Measurements from ENCODE around the gene SERPINB5.

Gene SERPINB5

DNA sequence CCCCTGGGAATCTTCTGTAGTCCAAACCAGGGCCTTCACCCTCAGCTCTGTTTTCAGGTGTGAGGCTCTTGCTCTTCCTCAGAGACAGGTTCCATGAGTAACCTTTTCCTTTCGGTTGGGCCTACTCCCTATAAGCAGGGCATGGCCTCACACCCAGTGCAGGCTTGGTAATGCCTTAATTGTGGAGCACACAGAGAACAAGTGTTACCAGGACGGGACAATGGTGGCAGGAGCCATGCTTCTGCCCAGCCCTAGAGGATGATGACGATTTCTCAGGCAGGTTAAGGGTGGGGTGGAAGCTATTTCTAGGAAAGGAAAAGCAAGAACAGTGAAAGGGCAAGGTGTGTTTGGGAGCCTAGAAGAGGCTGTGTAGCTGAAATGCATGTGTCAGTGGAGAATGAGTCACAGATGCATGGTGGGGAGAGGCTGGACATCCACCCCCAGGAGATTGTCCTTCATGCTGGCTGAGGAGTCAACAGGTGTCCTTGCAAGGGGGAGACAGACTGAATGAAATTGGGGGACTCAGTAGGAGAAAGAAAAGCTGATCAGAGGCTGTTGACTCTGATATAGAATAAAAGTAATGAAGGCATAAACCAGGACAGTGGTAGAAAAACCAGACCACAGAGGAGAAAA is 43.4 kb downstream of the SERPINB5 start:
- in situ Hi-C loops (cut with MboI; ENCODE audit: low sequenced_read_pairs) = no loop called here

DNA sequence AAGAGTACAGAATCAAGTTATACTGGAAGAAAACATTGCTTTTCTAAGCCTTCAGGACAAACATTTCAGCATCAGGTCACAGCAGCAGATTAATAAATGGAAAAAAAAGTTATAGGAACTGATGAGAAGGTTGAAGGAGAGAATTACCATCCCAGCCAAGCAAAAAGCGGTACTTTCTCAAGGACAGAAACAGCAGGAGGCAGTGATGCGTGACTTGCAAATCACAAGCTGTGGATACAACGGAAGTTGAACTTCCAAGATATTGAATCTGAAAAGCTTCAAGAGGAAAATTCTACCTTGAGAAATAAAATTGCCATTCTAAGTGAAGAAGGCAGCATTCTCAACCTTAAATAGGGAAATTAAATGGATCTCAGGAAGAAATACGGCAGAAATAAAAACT is 46.9 kb downstream of the SERPINB5 start:
- in situ Hi-C loops (cut with MboI; ENCODE audit: low sequenced_read_pairs) = no loop called here

DNA sequence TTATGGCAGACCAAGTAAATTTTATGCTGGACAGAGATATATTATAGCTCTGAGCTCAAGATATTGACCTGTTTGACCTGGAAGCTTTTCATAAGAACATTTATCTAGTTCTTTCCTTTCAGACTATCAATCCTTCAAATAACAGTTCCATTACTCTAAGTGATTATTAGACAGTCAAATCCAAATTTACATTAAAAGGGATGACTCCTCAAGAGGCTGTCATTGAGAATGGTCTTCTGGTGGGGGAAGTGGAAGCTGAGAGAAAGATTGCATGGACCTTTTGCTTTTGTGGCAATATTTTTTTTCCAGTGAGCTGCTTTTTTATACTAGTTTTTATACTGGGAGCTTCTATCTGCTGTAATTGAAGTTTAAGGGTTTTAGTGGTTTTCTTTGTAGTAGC is 50.5 kb downstream of the SERPINB5 start:
- in situ Hi-C loops (cut with MboI; ENCODE audit: low sequenced_read_pairs) = no loop called here

DNA sequence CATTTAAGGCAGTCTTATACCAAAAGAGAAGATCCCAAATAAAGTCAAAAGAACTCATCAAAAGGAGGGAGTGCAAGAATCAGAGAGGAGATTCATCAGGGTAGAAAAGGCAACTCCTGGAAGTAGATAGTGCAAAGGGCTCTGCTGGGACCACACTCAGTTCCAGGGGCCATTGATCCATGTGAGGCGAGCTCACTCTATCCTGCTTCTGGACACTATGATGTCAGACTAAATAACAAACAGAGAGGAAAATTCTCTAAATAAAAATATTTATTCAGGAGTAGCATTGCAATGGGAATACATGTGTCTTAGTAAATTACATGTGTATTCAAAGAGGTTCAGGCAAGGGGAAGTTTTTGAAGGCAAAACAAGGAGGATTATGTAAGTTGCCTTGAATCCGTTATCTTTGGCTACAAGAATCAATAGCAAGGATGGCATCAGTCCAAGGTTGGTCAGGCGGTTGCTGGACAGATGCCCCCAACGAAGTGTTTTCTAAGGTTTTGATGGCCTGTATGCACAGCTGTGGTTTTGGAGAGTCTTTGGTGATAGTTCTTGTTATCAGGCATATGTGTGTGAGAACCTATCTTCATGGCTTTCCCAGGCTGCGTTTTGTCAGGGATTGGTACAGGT is 52.2 kb downstream of the SERPINB5 start:
- in situ Hi-C loops (cut with MboI; ENCODE audit: low sequenced_read_pairs) = no loop called here

DNA sequence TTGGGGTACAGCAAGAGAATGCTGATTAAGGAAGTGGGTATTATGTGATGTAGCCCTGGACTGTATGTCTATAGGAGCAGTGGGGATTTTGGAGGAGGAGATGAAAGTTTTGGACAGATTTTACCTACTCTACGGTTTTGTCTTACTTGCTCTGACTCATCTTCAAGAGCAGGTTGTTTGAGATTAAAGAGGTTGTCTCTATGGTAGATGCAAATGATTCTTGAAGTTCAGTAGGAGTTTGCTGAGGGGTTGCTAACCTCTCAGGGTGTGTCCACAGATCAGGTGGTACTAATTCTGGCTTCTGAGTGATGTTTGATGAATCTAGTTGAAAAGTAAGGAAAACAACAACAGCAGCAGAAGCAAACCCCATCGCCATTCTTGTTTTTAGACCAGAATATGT is 55.7 kb downstream of the SERPINB5 start:
- in situ Hi-C loops (cut with MboI; ENCODE audit: low sequenced_read_pairs) = no loop called here

DNA sequence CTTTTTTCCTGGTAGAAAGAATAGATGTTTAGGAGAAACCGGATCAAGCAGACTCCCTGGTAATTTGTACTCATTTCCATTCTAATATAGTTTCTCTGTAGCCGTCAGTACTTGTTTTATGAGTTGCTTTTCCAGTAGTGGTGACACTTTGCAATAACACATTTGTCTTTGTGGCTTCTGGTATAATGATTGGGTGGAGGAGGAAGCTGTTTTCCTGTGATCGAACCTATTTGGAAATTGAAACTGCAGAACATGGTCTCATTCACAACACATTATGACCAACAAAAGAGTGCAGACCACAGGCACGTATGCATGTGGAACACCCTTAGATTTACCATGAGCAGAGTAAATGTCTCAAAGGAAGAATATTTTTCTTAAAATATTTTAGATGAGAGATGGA is 57.9 kb downstream of the SERPINB5 start:
- in situ Hi-C loops (cut with MboI; ENCODE audit: low sequenced_read_pairs) = no loop called here

DNA sequence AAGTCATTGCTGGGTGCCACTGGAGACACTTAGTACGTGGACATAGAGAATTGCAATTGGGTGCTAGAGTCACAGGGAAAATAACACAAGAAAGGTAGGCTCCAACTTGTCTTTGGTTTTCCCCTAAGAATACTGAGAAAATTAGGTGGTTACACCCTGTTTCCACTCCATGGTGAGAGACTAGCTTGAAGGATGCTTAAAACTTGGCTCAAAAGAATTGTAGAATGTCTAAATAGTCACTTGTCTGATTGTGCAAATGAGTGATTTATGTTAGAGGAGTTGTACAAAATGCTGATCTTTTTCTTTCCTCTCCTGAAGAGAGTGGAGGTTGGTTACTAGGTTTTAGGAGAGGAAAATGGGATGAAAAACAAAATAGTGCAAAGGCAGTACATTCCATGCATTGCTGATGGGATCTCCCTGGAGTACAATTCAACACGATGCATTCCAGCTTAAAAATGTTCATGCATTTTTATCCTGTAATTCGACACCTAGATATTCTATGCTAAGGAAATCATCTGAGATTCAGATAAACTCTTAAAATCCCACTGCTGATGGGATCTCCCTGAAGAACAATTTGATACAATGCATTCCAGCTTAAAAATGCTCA is 63.2 kb downstream of the SERPINB5 start:
- in situ Hi-C loops (cut with MboI; ENCODE audit: low sequenced_read_pairs) = no loop called here

DNA sequence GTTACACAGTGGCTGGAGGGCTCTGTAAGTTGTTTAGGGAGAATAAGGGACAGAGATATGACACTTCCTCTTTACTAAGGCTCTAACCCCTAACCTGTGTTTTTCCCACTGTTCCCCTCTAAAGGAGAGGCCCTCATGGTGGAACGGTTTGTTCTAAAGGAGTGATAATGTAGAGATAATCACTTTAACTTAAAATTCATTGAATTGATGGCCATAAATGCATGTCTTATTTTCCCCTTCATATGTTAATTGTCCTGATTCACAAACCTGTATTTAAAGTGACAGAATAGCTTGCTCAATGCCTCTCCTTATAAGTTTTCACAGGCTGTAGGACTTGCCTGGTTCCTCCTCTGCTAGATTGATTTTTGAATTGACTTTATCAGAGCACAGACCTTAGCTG is 65.3 kb downstream of the SERPINB5 start, which contains the start of gene SERPINB12:
Gene SERPINB12, plus strand, starts transcription at position 301 of the 400 bp plus-strand sequence. CDS start 13,791 bp downstream, outside the sequence.
- in situ Hi-C loops (cut with MboI; ENCODE audit: low sequenced_read_pairs) = no loop called here

DNA sequence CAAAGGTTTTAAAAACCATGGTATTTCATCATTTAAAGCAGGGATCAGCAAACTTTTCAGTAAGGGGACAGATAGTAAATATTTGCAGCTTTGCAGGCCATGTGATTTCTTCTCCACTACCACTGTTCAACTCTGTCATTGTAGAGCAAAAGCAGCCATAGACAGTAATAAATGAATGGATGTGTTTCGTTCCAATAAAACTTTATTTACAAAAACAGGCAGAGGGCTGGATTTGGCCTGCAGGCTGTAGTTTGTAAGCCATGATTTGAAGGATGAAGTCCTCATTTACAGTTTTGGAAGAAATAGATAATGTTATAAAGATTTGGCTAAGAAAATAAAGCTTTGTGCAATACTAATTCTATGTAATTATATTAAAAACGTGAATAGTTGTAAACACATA is 67.3 kb downstream of the SERPINB5 start:
- in situ Hi-C loops (cut with MboI; ENCODE audit: low sequenced_read_pairs) = no loop called here

DNA sequence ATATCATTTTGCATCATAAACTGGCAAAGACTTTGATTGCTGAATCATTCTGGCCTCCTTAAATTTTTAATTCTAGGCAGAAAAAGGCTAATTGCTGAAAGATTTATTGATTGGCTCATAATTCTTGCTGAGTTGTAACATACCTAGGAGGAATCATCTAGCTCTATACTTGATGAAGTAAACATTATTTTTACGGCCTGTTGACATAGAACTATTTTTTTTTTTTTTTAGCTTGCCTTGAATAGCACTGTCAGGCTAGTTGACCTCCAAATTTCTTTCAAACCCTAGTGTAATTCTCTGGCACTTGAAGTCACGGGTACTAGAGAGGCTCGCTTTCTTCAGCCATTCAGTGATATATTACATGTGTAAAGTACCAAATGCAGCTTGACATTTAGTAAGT is 68.2 kb downstream of the SERPINB5 start:
- in situ Hi-C loops (cut with MboI; ENCODE audit: low sequenced_read_pairs) = no loop called here

DNA sequence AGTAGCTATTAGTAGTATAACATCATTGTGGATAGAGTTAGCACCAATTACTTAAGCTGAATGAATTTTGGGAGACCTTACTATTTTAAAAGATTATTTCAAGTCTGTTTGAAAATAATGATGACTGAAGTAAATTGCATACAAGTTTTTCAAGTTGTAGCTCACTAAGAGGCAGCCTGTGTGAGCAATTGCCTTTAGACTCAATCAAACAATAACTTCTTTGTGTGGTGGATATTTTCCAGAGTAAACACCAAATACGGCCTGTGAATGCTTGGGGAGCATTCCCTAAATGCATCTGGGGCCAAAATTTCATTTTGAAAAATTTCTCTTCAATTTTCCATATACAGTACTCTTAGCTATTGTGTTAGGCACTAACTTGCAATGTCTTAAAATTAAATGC is 73.3 kb downstream of the SERPINB5 start:
- in situ Hi-C loops (cut with MboI; ENCODE audit: low sequenced_read_pairs) = no loop called here

DNA sequence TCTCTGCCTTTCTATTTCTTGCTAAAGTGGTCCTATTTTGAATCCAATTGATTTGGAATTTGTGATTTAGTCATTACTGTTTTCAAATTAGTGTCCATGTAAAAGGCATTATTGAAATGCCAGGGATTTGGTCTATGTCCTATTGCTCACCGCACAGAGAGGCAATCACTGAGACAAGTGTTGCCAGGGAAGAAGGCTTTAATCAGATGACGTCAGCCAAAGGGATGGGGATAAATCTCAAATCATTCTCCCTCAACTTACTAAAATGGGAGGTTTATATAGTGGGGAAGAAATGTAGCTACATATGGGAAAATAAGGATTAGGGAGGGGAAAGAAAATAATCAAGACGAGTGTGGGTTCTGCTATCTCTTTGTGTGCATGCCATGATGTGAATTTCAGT is 75.0 kb downstream of the SERPINB5 start:
- in situ Hi-C loops (cut with MboI; ENCODE audit: low sequenced_read_pairs) = no loop called here

DNA sequence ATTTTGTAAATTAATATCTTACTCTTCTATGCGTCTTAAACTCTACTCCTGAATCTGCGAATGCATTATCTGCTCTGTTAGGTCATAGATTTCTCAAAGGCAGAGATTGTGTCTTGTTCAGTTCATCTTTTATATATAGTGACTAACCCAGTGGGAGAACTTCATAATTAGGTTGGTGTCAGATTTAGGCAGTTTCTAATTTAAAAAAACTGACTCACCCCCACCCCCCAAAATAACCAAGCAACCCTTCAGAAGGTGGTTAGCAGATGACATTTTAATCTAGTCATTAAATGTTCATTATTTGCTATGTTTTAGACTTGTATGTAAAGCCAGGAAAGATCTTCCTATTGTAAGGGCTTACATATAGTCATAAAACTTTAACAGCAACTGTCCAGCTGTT is 75.8 kb downstream of the SERPINB5 start:
- in situ Hi-C loops (cut with MboI; ENCODE audit: low sequenced_read_pairs) = no loop called here

DNA sequence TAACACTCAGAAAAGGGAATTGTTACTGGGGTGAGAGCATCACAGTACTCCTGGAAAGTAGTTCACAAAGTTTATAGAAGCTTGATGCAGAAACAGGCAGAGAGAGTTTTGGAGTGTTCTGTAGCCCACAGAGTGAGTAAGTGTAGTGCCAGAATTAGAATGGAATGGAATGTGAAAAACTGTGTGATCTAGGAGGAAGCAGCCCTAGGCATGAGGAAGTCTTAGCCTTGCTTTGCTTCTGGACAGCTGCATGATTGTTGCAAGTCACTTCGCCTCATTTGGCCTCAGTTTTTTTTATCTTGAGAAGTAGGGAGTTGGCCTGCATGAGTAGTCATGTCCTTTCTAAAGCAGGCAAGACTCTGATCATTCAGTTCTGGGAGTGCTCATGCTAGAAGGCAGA is 76.3 kb downstream of the SERPINB5 start:
- in situ Hi-C loops (cut with MboI; ENCODE audit: low sequenced_read_pairs) = no loop called here

All from hTERT RPE-1 (cell line).